GM12864 (cell line): ENCODE data around the gene CHRNA3.
"Not testable (repeated sequence)": the region's sequence is repeated elsewhere in the genome, so short reads cannot be mapped to it uniquely, and the experiment has no call there.

Experiments
- DNase-seq: peaks from one replicate; pipeline ENCODE4 v3.0.0-alpha.2; 2011; ENCODE audit warnings: low read depth
- H3K4me3 ChIP-seq: 2 replicates; pipeline ENCODE4 v1.5.1; 2011; ENCODE audit warnings: mild to moderate bottlenecking, low read depth, low read length, control low read depth
- TF ChIP-seq, protein P1 (sequence below): IDR thresholded peaks from 2 replicates; pipeline ENCODE4 v1.5.1; 2011; ENCODE audit warnings: low read depth, mild to moderate bottlenecking, moderate library complexity, low read length, control low read depth, inconsistent platforms; ENCODE audit errors: missing control alignments

The CHRNA3 gene

DNA sequence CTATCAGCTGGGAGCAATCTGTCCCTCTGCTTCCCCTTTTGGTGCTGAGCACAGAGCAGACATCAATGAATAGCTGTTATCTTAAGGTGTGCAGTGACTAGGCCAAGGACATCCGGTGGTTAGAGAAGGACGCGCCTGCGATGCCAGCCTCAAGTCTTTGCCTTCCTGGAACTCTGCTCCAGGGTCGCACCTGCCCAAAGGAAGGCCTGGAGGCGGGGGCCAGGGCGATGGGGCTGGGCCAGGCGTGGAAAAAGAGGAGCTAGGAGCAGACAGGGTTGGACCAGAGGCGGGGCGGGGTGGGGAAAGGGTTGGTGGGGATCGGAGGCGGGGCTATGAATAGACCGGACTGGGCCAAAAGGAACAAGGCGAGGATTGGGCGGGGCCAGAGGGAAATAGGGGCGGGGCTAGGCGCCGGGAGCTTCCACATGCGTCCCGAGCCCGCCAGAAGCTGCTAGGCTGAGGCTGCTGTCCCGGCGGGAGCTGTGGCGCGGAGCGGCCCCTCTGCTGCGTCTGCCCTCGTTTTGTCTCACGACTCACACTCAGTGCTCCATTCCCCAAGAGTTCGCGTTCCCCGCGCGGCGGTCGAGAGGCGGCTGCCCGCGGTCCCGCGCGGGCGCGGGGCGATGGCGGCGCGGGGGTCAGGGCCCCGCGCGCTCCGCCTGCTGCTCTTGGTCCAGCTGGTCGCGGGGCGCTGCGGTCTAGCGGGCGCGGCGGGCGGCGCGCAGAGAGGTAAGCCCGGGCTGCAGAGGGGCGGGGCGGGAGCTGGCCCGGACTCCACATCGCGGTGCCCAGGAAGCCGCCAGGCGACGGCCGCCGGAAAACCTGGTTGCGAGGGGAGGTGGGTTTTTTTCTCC, 55.5 kb downstream of the CHRNA3 start, which contains the start of gene CHRNA5:
Gene CHRNA5, plus strand, starts transcription at position 424 of the 854 bp plus-strand sequence. Its CDS starts 200 bp downstream, at position 624.
- H3K4me3 ChIP-seq: peak within 1 kb of the TSS; percentile 80
- peak; percentile 63 for DNase-seq
- TF ChIP-seq, protein P1, sequence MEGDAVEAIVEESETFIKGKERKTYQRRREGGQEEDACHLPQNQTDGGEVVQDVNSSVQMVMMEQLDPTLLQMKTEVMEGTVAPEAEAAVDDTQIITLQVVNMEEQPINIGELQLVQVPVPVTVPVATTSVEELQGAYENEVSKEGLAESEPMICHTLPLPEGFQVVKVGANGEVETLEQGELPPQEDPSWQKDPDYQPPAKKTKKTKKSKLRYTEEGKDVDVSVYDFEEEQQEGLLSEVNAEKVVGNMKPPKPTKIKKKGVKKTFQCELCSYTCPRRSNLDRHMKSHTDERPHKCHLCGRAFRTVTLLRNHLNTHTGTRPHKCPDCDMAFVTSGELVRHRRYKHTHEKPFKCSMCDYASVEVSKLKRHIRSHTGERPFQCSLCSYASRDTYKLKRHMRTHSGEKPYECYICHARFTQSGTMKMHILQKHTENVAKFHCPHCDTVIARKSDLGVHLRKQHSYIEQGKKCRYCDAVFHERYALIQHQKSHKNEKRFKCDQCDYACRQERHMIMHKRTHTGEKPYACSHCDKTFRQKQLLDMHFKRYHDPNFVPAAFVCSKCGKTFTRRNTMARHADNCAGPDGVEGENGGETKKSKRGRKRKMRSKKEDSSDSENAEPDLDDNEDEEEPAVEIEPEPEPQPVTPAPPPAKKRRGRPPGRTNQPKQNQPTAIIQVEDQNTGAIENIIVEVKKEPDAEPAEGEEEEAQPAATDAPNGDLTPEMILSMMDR: no peak

DNA sequence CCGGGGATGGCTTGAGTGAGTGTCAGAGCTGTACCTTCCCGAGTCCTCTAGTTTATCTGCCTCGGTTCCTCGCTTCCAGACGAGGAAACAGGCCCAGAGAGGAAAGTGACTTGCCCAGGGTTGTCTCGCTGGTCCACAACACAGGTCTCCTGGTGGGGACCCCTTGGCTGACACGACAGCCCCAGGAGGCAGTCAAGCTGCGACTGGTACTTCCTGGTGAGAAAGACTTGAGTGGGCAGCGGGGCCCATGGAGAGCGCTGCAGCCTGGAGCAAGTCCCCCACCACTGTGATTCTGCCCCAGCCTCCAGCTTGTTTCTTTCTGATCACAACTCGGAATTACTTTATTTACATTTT, 56.1 kb downstream of the CHRNA3 start:
- peak overlapping the region; percentile 80; the same call in 1 of the 2 replicates for H3K4me3 ChIP-seq
- TF ChIP-seq, protein P1: no peak
- DNase-seq: no peak

DNA sequence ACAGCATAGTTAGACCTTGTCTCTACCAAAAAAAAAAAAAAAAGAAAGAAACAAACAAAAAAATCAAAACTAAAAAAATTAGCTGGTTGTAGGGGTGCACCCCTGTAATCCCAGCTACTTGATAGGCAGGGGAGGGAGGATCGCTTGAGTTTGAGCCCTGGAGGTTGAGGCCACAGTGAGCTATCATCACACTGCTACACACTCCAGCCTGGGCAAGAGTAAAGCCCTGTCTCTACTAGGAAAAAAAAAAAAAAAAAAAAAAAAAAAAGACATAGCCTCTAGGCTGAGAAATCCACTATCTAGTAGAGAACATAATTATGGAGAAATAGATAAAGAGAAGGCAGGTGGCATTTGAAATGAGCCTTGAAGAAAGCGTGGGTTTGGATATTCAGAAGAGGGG, 57.7 kb downstream of the CHRNA3 start:
- no peak overlapping the region for H3K4me3 ChIP-seq
- DNase-seq: no peak
- TF ChIP-seq, protein P1: no peak

DNA sequence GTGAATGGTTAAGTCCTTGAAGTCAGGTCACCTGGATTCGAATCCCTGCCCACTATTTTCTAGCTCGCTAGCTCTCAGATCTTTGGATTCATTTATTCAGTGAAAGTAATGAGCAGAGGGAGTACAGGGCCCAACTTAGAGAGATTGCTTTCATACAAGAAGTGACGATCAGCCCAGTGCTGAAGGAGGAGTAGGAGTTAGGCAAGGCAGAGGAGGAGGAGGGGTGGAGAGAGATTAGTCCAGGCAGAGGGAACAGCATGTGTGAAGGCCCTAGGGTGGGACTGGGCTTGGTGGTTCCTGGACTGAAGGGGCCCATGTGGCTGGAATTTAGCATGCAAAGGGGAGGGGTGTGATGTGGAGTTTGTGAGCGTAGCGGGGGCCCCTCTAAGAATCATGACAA, 59.3 kb downstream of the CHRNA3 start:
- TF ChIP-seq, protein P1: no peak
- no peak for DNase-seq
- no peak overlapping the region for H3K4me3 ChIP-seq

DNA sequence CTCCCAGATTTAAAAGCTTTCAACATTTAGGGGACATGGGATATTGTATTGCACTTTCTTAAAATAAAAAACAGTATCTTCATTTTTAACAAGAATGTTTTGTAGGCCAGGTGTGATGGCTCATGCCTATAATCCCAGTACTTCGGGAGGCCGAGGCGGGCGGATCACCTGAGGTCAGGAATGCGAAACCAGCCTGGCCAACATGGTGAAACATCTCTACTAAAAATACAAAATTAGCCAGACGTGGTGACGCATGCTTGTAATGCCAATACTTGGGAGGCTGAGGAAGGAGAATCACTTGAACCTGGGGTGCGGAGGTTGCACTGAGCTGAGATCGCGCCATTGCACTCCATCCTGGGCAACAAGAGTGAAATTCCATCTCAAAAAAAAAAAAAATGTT, 60.6 kb downstream of the CHRNA3 start:
- not testable (repeated sequence) for DNase-seq, H3K4me3 ChIP-seq

DNA sequence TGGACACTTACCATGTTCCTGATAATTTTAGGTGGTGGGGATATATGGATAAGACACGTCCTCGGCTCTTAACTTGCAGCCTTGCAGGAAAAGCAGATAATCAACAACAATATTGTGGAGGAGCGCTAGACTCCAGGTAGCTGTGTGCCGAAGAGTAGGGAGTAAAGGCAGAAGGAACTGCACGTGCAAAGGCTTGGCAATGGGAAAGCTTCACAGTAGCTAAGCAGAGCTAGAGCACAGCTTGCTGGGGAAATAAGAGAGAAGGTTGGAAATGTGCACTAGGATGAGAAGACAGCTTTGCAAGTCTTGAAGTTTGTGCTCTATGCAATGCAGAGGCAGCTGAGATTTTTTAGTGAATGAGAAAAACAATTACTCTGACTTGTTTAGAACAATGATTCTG, 68.2 kb downstream of the CHRNA3 start:
- no peak overlapping the region for H3K4me3 ChIP-seq
- TF ChIP-seq, protein P1: no peak
- no peak for DNase-seq

DNA sequence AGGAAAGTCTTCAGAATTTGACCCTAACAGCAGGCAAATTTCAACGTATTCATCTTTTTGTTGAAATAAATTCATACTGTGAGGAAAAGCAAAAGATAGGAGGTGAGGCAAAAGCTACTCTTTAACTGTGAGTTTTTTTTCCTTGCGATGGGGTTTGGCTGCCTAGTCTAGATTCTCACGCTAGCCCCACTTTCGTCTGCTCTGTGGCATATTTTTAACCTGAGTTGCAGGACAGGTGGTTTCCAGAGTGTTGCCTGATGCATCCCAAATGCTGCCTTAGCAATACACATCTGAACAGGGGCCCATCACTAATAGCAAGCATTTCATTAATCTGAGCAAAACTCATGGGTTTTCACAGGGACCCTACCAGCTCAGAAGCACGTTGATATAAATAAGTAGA, 68.9 kb downstream of the CHRNA3 start:
- TF ChIP-seq, protein P1: no peak
- peak; percentile 31 for DNase-seq
- H3K4me3 ChIP-seq: no peak overlapping the region
